T-cell (primary cell): ENCODE measurements around the gene RDH16. TPM values are rescaled to one million over a fixed set of nuclear protein-coding genes. Genes with fewer than 3 reads are reported as not detected.

ENCODE experiments used
- ATAC-seq, 4 experiments: fragments of 200-7000 bp in 3 of 4; fragments of 150-1000 bp in 1 of 4; cut with Tn5 transposase; replicated peaks in 1 of 4; 1 replicate in 3 of 4; 2 replicates in 1 of 4; pipeline ENCODE4 v1.10.0; 2021; ENCODE audit warnings: moderate library complexity in 3 of 4, mild to moderate bottlenecking in 2 of 4, moderate number of reproducible peaks in 1 of 4
- CTCF ChIA-PET, 2 donors: fragments of 300-600 bp; sonication (Branson Sonifier 250); formaldehyde crosslinking; loops; one replicate each; lab custom pipeline; 2022; ENCODE audit warnings: antibody characterized with exemption in 2 of 2; lab: Charles Lee
- POLR2A ChIA-PET, 2 donors: fragments of 300-600 bp; sonication (Branson Sonifier 250); formaldehyde crosslinking; loops; one replicate each; lab custom pipeline; 2022; ENCODE audit warnings: antibody characterized with exemption in 2 of 2; lab: Charles Lee
- DNase-seq, 35 experiments: peaks; one replicate each; pipeline versions ENCODE4 v3.0.0 to v3.0.0-alpha.2; 2013 to 2023
- H3K27ac ChIP-seq: one replicate; pipeline ENCODE4 v1.5.1; 2013; ENCODE audit warnings: low read length
- H3K27me3 ChIP-seq, 2 experiments: replicated peaks in 1 of 2; 1 replicate in 1 of 2; 2 replicates in 1 of 2; pipeline versions ENCODE4 v1.6.1 to v1.7.0; 2013; ENCODE audit warnings: low read length in 1 of 2, mixed read lengths in 1 of 2; ENCODE audit not compliant: control insufficient read depth in 2 of 2, insufficient read depth in 2 of 2; ENCODE audit errors: extremely low read depth in 1 of 2
- H3K36me3 ChIP-seq, 2 donors: 1 replicate in 1 of 2; 2 replicates in 1 of 2; pipeline versions ENCODE4 v1.6.1 to v1.7.0; 2013; ENCODE audit warnings: low read length in 1 of 2; ENCODE audit not compliant: control insufficient read depth in 2 of 2, insufficient read depth in 1 of 2; ENCODE audit errors: extremely low read depth in 1 of 2
- H3K4me1 ChIP-seq, 2 experiments: 1 replicate in 1 of 2; 2 replicates in 1 of 2; pipeline versions ENCODE4 v1.6.1 to v1.7.0; 2013; ENCODE audit warnings: low read length in 2 of 2, mixed read lengths in 1 of 2; ENCODE audit not compliant: insufficient read depth in 2 of 2, control insufficient read depth in 1 of 2; ENCODE audit errors: extremely low read depth in 1 of 2
- H3K4me3 ChIP-seq, 2 donors: 1 replicate in 1 of 2; 2 replicates in 1 of 2; pipeline versions ENCODE4 v1.5.1 to v1.7.0; 2013; ENCODE audit warnings: mild to moderate bottlenecking in 2 of 2, low read length in 1 of 2, moderate library complexity in 1 of 2; ENCODE audit not compliant: control insufficient read depth in 1 of 2; ENCODE audit errors: extremely low read depth in 1 of 2
- H3K9me3 ChIP-seq: 2 replicates; pipeline ENCODE4 v1.7.0; 2013
- H3K27ac Mint-ChIP-seq, 2 donors: one replicate each; pipeline ENCODE4 v1.8.0; 2020 to 2021; ENCODE audit warnings: mild to moderate bottlenecking in 2 of 2, mixed read lengths in 2 of 2
- H3K27me3 Mint-ChIP-seq, 2 donors: one replicate each; pipeline ENCODE4 v1.8.0; 2021 to 2022; ENCODE audit warnings: mixed read lengths in 2 of 2
- H3K36me3 Mint-ChIP-seq: one replicate; pipeline ENCODE4 v1.8.0; 2021; ENCODE audit warnings: mixed read lengths
- H3K4me1 Mint-ChIP-seq, 3 donors: one replicate each; pipeline ENCODE4 v1.8.0; 2020 to 2022; ENCODE audit warnings: mixed read lengths in 3 of 3, mild to moderate bottlenecking in 1 of 3
- H3K4me3 Mint-ChIP-seq, 3 donors: one replicate each; pipeline ENCODE4 v1.8.0; 2020 to 2022; ENCODE audit warnings: mild to moderate bottlenecking in 3 of 3, mixed read lengths in 3 of 3, moderate library complexity in 3 of 3
- H3K9me3 Mint-ChIP-seq, 3 donors: one replicate each; pipeline ENCODE4 v1.8.0; 2020 to 2022; ENCODE audit warnings: mixed read lengths in 3 of 3
- WGBS: methylation state at CpG from one replicate; pipeline ENCODE4 v1.1.5; 2013; ENCODE audit warnings: missing lambda C conversion rate; ENCODE audit not compliant: insufficient coverage; 5-methylcytosine and 5-hydroxymethylcytosine counted together
- total RNA-seq, 35 experiments: library from RNA in 6 of 35; stranded (reverse) in 6 of 35; fragments of 120-200 nt in 1 of 35; gene quantifications; one replicate each; pipeline versions ENCODE4 v1.2.1 to v1.2.4 and lab custom pipeline; 2013 to 2026

Gene RDH16
- total RNA-seq, 5 donors from 2014 or later (not counting 1 experiment from before 2014, with no cell fraction given): 0.98 to 1.6 (median 1.1) TPM

DNA sequence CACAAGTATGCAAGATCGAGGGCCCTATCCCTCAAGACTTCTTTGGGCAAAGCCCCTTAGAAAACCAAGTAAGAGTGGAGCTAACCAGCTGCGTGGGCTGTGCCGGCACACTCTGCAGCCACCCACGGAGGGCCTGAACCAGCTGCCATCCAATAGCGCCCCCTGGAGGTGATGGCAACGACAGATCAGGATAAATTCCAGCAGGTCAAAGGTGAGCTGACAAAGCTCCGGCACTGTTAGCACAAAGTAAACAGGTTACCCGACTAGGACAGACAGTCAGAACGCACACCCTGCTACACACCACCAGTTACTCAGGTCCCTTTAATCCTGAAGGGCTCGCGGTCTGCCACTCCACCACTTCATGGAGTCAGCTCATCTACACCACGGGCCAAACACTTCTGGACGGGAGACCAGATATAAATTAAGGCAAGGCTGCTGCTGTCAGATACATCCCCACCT lies 44.1 kb upstream of the RDH16 start:
- Histone ChIP-seq H3K27me3 (no peaks in the 10 kb centered on the region), H3K36me3 (peaks cover 27 to 57% of the 10 kb centered on the region in 2 donors), H3K9me3 (no peaks in the 10 kb centered on the region), H3K4me3 (no peak overlapping the region), H3K4me1 (peaks cover 9 to 35% of the 10 kb centered on the region in 2 experiments), H3K27ac (no peak overlapping the region)
- ATAC-seq (peak in 3 of 4 experiments; percentile 16 to 63 (median 19)), DNase-seq (peak; percentile 41 to 85 (median 68))
- ChIA-PET POLR2A (no interaction called here), CTCF (interaction anchor here (0.6 to 2.2 kb wide), 9 partner anchors 9 to 480 kb away, joined by 3 to 21 read pairs (median 4); partner anchors contain the start of gene RBMS2 (in 1 of the 2))
- peaks cover 63 to 78% (median 70%) of the 10 kb centered on the region in 3 donors for H3K4me1 Mint-ChIP-seq
- whole genome bisulfite sequencing: 47% methylated on average over 12 of the region's 13 CpGs
- H3K4me3 Mint-ChIP-seq: peak overlapping the region in 1 of 3 donors; percentile 43
- no peaks in the 10 kb centered on the region for H3K9me3 Mint-ChIP-seq
- no peak overlapping the region for H3K27ac Mint-ChIP-seq
- no peaks in the 10 kb centered on the region for H3K27me3 Mint-ChIP-seq
- H3K36me3 Mint-ChIP-seq: peaks cover 42% of the 10 kb centered on the region

DNA sequence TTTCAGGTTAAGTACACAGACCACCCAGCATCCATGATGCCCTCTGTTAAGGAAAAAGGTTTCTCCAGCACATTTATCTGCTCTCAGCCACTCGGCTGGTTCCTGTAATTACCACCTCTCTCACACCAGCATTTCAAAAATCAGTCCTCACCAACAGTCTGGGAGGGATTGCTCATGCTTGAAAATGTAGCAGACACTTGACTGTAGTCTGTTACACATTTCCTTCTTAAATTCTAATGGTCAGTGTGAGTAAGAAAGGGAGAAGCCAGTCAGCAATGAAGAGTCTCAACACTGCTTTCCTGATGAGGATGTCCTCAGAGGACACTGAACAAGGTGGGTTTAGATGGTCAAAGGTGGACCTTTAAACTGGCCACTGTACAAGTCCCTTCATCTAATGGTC lies 43.0 kb upstream of the RDH16 start:
- ATAC-seq: no peak
- no peak for DNase-seq
- no peak overlapping the region for H3K4me3 Mint-ChIP-seq
- H3K9me3 Mint-ChIP-seq: no peaks in the 10 kb centered on the region
- Histone ChIP-seq H3K36me3 (peaks cover 33 to 57% of the 10 kb centered on the region in 2 donors), H3K27ac (no peak overlapping the region), H3K9me3 (no peaks in the 10 kb centered on the region), H3K4me1 (peaks cover 7 to 28% of the 10 kb centered on the region in 2 experiments), H3K27me3 (no peaks in the 10 kb centered on the region), H3K4me3 (no peak overlapping the region)
- POLR2A ChIA-PET: no interaction called here
- H3K36me3 Mint-ChIP-seq: peaks cover 51% of the 10 kb centered on the region
- CTCF ChIA-PET: interaction anchor here in 1 of 2 donors (0.7 to 0.9 kb wide), 2 partner anchors 533 to 749 kb away, joined by 3 read pairs; no protein-coding TSS in a partner anchor
- WGBS: no CpG with 5 or more reads among the region's 1 CpG
- peaks cover 58 to 71% (median 65%) of the 10 kb centered on the region in 3 donors for H3K4me1 Mint-ChIP-seq
- H3K27me3 Mint-ChIP-seq: no peaks in the 10 kb centered on the region
- H3K27ac Mint-ChIP-seq: no peak overlapping the region

DNA sequence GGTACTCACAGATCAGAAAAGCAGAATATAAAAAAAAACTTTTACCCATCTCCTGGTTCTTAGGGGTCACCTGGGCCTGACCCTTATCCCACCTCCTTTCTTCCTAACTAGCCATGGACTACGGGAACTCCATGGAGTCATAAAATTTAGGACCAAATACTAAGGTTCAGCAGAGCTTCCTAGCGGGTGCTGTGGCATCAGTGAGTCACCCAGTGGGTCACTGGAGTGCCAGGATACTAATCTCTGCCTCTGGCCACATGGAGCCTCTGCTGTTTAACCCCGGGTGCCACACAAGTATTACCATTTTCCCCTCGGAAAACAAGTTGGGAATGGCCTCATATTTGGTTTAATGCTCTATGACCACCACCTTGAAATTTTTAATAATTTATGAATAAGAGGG lies 42.0 kb upstream of the RDH16 start:
- Histone ChIP-seq H3K27me3 (no peaks in the 10 kb centered on the region), H3K4me1 (peaks cover 0 to 19% of the 10 kb centered on the region in 2 experiments), H3K9me3 (no peaks in the 10 kb centered on the region), H3K36me3 (peaks cover 32 to 58% of the 10 kb centered on the region in 2 donors), H3K4me3 (no peak overlapping the region), H3K27ac (no peak overlapping the region)
- peaks cover 51% of the 10 kb centered on the region for H3K36me3 Mint-ChIP-seq
- peak overlapping the region in 1 of 2 donors; percentile 49 for H3K27ac Mint-ChIP-seq
- H3K4me1 Mint-ChIP-seq: peaks cover 50 to 62% (median 56%) of the 10 kb centered on the region in 3 donors
- H3K4me3 Mint-ChIP-seq: peak overlapping the region in 1 of 3 donors; percentile 10
- ChIA-PET CTCF (interaction anchor here in 1 of 2 donors (0.5 kb wide), 1 partner anchor 112 kb away, joined by 13 read pairs; no protein-coding TSS in a partner anchor), POLR2A (no interaction called here)
- DNase-seq (no peak), ATAC-seq (no peak)
- H3K27me3 Mint-ChIP-seq: no peaks in the 10 kb centered on the region
- 63% methylated on average over 2 of the region's 4 CpGs for WGBS
- no peaks in the 10 kb centered on the region for H3K9me3 Mint-ChIP-seq

DNA sequence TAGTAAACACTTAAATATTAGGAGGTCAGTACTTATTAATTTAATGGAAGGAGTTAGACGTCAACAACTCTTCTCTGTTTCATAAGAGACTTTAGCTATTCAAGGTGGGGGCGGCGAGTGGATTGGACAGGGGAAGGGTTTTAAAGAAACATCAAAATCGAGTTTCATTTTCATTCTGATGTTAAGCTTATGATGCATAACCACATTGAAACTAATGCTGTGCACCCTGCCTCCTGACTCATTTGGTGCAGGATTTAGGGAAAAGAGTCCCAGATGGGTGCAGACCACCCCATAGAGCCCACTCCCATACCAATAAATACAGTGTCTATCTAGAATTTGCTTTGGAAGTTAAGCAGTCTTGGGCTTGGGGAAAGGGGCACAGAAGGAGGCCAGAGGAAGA lies 41.6 kb upstream of the RDH16 start:
- H3K27ac Mint-ChIP-seq: peak overlapping the region; percentile 49 to 52
- Histone ChIP-seq H3K27me3 (no peaks in the 10 kb centered on the region), H3K27ac (no peak overlapping the region), H3K4me1 (peaks cover 0 to 17% of the 10 kb centered on the region in 2 experiments), H3K36me3 (peaks cover 28 to 53% of the 10 kb centered on the region in 2 donors), H3K4me3 (no peak overlapping the region), H3K9me3 (no peaks in the 10 kb centered on the region)
- H3K9me3 Mint-ChIP-seq: no peaks in the 10 kb centered on the region
- WGBS: no CpG with 5 or more reads among the region's 4 CpGs
- H3K27me3 Mint-ChIP-seq: no peaks in the 10 kb centered on the region
- CTCF ChIA-PET: interaction anchor here (0.5 to 0.6 kb wide), 2 partner anchors 113 to 415 kb away, joined by 3 to 13 read pairs; no protein-coding TSS in a partner anchor
- peaks cover 45 to 57% (median 52%) of the 10 kb centered on the region in 3 donors for H3K4me1 Mint-ChIP-seq
- ATAC-seq (peak in 2 of 4 experiments; percentile 21 to 28), DNase-seq (no peak)
- peaks cover 47% of the 10 kb centered on the region for H3K36me3 Mint-ChIP-seq
- POLR2A ChIA-PET: no interaction called here
- peak overlapping the region in 1 of 3 donors; percentile 10 for H3K4me3 Mint-ChIP-seq

DNA sequence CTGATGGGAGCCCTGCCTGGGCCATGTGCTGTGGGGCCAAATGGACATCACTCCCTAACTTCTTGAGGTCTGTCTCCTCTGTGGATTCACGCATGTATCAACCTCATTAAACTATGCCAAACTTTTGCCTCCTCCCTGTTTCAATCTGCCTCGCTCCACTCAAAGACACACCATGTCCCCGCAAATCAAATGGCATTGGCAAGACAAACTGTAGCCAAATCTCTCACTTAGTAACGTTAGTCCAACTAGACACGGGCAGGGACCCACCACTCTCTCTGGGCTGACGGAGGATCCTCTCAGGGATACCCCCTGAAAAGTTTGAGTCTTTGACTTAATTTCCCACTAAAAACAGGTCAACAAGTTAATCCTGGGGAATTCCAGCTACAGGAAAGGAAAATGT lies 40.9 kb upstream of the RDH16 start:
- Histone ChIP-seq H3K27me3 (no peaks in the 10 kb centered on the region), H3K9me3 (no peaks in the 10 kb centered on the region), H3K4me3 (no peak overlapping the region), H3K36me3 (peaks cover 22 to 47% of the 10 kb centered on the region in 2 donors), H3K4me1 (peaks cover 0 to 17% of the 10 kb centered on the region in 2 experiments), H3K27ac (no peak overlapping the region)
- no peak overlapping the region for H3K27ac Mint-ChIP-seq
- peaks cover 40 to 52% (median 46%) of the 10 kb centered on the region in 3 donors for H3K4me1 Mint-ChIP-seq
- ATAC-seq: no peak
- H3K4me3 Mint-ChIP-seq: no peak overlapping the region
- no peaks in the 10 kb centered on the region for H3K27me3 Mint-ChIP-seq
- whole genome bisulfite sequencing: 91% methylated on average over 4 of the region's 6 CpGs
- ChIA-PET POLR2A (no interaction called here), CTCF (interaction anchor here (0.6 kb wide), 2 partner anchors 337 to 416 kb away, joined by 3 to 4 read pairs; no protein-coding TSS in a partner anchor)
- peaks cover 40% of the 10 kb centered on the region for H3K36me3 Mint-ChIP-seq
- DNase-seq: no peak
- no peaks in the 10 kb centered on the region for H3K9me3 Mint-ChIP-seq

DNA sequence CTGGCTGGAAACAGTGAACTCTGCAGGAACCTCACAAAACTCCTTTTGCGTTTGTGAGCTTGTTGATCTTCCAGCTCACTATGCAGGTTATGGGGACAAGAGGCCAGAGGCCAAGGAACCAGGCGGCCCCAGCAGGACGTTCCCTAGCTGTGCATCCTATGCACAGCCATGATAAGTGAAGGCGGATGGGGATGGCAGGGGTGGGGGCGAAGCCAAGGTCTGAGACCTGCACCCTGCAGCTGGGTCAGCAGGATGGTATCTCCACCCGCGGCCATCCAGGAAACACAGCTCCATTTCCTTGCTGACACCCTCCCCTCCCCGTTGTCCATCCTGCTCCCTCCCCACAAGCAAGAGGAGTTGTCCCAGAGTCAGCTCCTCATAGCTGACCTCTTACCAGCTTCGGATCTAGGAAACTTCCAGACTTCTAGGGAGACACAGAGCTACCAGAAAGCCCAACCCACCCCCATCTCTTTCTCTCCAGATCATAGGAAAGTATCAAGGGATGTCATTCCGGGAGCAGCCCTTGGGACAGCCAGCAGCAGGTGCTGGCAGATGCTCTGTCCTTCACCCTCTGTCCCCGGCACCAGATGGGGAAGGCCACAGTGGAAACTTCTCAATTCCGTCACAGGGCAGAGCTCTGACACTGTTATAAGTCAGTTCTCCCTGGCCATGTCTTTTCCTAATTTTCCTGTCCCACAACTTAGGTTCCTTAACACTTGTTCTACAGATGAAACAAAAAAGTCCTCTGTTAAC lies 39.6 kb upstream of the RDH16 start:
- ChIA-PET CTCF (interaction anchor here (0.5 to 0.6 kb wide), 2 partner anchors 237 to 1336 kb away, joined by 3 to 4 read pairs; no protein-coding TSS in a partner anchor), POLR2A (interaction anchor here in 1 of 2 donors (0.7 kb wide), 1 partner anchor 235 kb away, joined by 5 read pairs; no protein-coding TSS in a partner anchor)
- Mint-ChIP-seq H3K4me1 (peaks cover 35 to 38% (median 37%) of the 10 kb centered on the region in 3 donors), H3K36me3 (peaks cover 30% of the 10 kb centered on the region), H3K27ac (no peak overlapping the region), H3K27me3 (no peaks in the 10 kb centered on the region), H3K4me3 (no peak overlapping the region), H3K9me3 (no peaks in the 10 kb centered on the region)
- peaks cover 0 to 16% of the 10 kb centered on the region in 2 experiments for H3K4me1 ChIP-seq
- no peak overlapping the region for H3K4me3 ChIP-seq
- 90% methylated on average over 11 of the region's 12 CpGs for WGBS
- H3K27ac ChIP-seq: no peak overlapping the region
- peaks cover 10 to 33% of the 10 kb centered on the region in 2 donors for H3K36me3 ChIP-seq
- DNase-seq: no peak
- ATAC-seq: no peak
- H3K9me3 ChIP-seq: no peaks in the 10 kb centered on the region
- H3K27me3 ChIP-seq: no peaks in the 10 kb centered on the region
